Measurements from ENCODE around the gene ANXA11.
"Not testable (repeated sequence)": the region's sequence is repeated elsewhere in the genome, so short reads cannot be mapped to it uniquely, and the experiment has no call there.

Gene ANXA11

GRCh38 chr10:80205477-80206276, at the start of gene ANXA11:
Gene ANXA11 (minus strand): TSS chr10:80205537. CDS start chr10:80172861, 32,676 bp downstream.
- in situ Hi-C loops (cut with HindIII; ENCODE audit: low sequenced_read_pairs) = no loop called here

- in situ Hi-C loops (cut with HindIII; ENCODE audit: low sequenced_read_pairs) = not testable (repeated sequence)
Observed at GRCh38 chr10:80254726-80255125, 49.4 kb upstream of the ANXA11 start.

- in situ Hi-C loops (cut with HindIII; ENCODE audit: low sequenced_read_pairs) = not testable (repeated sequence)
Observed at GRCh38 chr10:80253963-80254271, 48.6 kb upstream of the ANXA11 start.

- in situ Hi-C loops (cut with HindIII; ENCODE audit: low sequenced_read_pairs) = no loop called here
Observed at GRCh38 chr10:80253266-80253962, 48.1 kb upstream of the ANXA11 start.

GRCh38 chr10:80252296-80252887, 47.1 kb upstream of the ANXA11 start:
- in situ Hi-C loops (cut with HindIII; ENCODE audit: low sequenced_read_pairs) = no loop called here

GRCh38 chr10:80251703-80252280, 46.5 kb upstream of the ANXA11 start:
- in situ Hi-C loops (cut with HindIII; ENCODE audit: low sequenced_read_pairs) = not testable (repeated sequence)

GRCh38 chr10:80250399-80250798, 45.1 kb upstream of the ANXA11 start:
- in situ Hi-C loops (cut with HindIII; ENCODE audit: low sequenced_read_pairs) = not testable (repeated sequence)

- in situ Hi-C loops (cut with HindIII; ENCODE audit: low sequenced_read_pairs) = not testable (repeated sequence)
Observed at GRCh38 chr10:80249906-80250305, 44.6 kb upstream of the ANXA11 start.

- in situ Hi-C loops (cut with HindIII; ENCODE audit: low sequenced_read_pairs) = not testable (repeated sequence)
Observed at GRCh38 chr10:80247611-80248010, 42.3 kb upstream of the ANXA11 start.

- in situ Hi-C loops (cut with HindIII; ENCODE audit: low sequenced_read_pairs) = not testable (repeated sequence)
Observed at GRCh38 chr10:80244371-80244770, 39.0 kb upstream of the ANXA11 start.

- in situ Hi-C loops (cut with HindIII; ENCODE audit: low sequenced_read_pairs) = not testable (repeated sequence)
Observed at GRCh38 chr10:80242341-80242740, 37.0 kb upstream of the ANXA11 start.

GRCh38 chr10:80236457-80236856, 31.1 kb upstream of the ANXA11 start:
- in situ Hi-C loops (cut with HindIII; ENCODE audit: low sequenced_read_pairs) = not testable (repeated sequence)

- in situ Hi-C loops (cut with HindIII; ENCODE audit: low sequenced_read_pairs) = not testable (repeated sequence)
Observed at GRCh38 chr10:80234331-80235235, 29.2 kb upstream of the ANXA11 start.

- in situ Hi-C loops (cut with HindIII; ENCODE audit: low sequenced_read_pairs) = not testable (repeated sequence)
Observed at GRCh38 chr10:80233871-80234270, 28.5 kb upstream of the ANXA11 start.

GRCh38 chr10:80226723-80227122, 21.4 kb upstream of the ANXA11 start:
- in situ Hi-C loops (cut with HindIII; ENCODE audit: low sequenced_read_pairs) = not testable (repeated sequence)

GRCh38 chr10:80223031-80223419, 17.7 kb upstream of the ANXA11 start:
- in situ Hi-C loops (cut with HindIII; ENCODE audit: low sequenced_read_pairs) = not testable (repeated sequence)

GRCh38 chr10:80218878-80219277, 13.5 kb upstream of the ANXA11 start:
- in situ Hi-C loops (cut with HindIII; ENCODE audit: low sequenced_read_pairs) = not testable (repeated sequence)

- in situ Hi-C loops (cut with HindIII; ENCODE audit: low sequenced_read_pairs) = not testable (repeated sequence)
Observed at GRCh38 chr10:80214368-80214982, 9.1 kb upstream of the ANXA11 start.

- in situ Hi-C loops (cut with HindIII; ENCODE audit: low sequenced_read_pairs) = not testable (repeated sequence)
Observed at GRCh38 chr10:80212535-80213115, 7.3 kb upstream of the ANXA11 start.

- in situ Hi-C loops (cut with HindIII; ENCODE audit: low sequenced_read_pairs) = no loop called here
Observed at GRCh38 chr10:80211786-80212185, 6.4 kb upstream of the ANXA11 start.

Measured in endothelial cell of hepatic sinusoid (primary cell).